Measurements from ENCODE around the gene B4GALT1.

Gene B4GALT1

GRCh38 chr9:33123407-33124031, 43.6 kb downstream of the B4GALT1 start:
- no peak for DNase-seq

- no peak for DNase-seq
Measured at GRCh38 chr9:33120620-33121019, 46.5 kb downstream of the B4GALT1 start.

GRCh38 chr9:33117796-33118195, 49.3 kb downstream of the B4GALT1 start:
- DNase-seq, result no peak

- DNase-seq, result no peak
Measured at GRCh38 chr9:33117306-33117705, 49.8 kb downstream of the B4GALT1 start.

GRCh38 chr9:33116860-33117259, 50.3 kb downstream of the B4GALT1 start:
- DNase-seq, result no peak

- DNase-seq, result no peak
Measured at GRCh38 chr9:33114746-33115145, 52.4 kb downstream of the B4GALT1 start.

GRCh38 chr9:33113799-33114547, 53.2 kb downstream of the B4GALT1 start:
- DNase-seq, result no peak

- DNase-seq, result no peak
Measured at GRCh38 chr9:33112094-33112493, 55.0 kb downstream of the B4GALT1 start.

- DNase-seq, result no peak
Measured at GRCh38 chr9:33111631-33112030, 55.5 kb downstream of the B4GALT1 start.

- no peak for DNase-seq
Measured at GRCh38 chr9:33110686-33111085, 56.5 kb downstream of the B4GALT1 start.

GRCh38 chr9:33109850-33110595, 57.1 kb downstream of the B4GALT1 start:
- no peak for DNase-seq

- no peak for DNase-seq
Measured at GRCh38 chr9:33109097-33109496, 58.0 kb downstream of the B4GALT1 start.

GRCh38 chr9:33108472-33108871, 58.7 kb downstream of the B4GALT1 start:
- DNase-seq, result no peak

GRCh38 chr9:33107762-33108161, 59.4 kb downstream of the B4GALT1 start:
- DNase-seq, result no peak

- DNase-seq, result no peak
Measured at GRCh38 chr9:33106827-33107621, 60.1 kb downstream of the B4GALT1 start.

GRCh38 chr9:33106372-33106771, 60.8 kb downstream of the B4GALT1 start:
- DNase-seq, result no peak

GRCh38 chr9:33105959-33106358, 61.2 kb downstream of the B4GALT1 start:
- no peak for DNase-seq

GRCh38 chr9:33105504-33105903, 61.6 kb downstream of the B4GALT1 start:
- DNase-seq, result no peak

GRCh38 chr9:33104401-33104800, 62.7 kb downstream of the B4GALT1 start:
- no peak for DNase-seq

GRCh38 chr9:33103501-33104281, 63.4 kb downstream of the B4GALT1 start:
- DNase-seq, result no peak

GRCh38 chr9:33102551-33103210, 64.5 kb downstream of the B4GALT1 start:
- DNase-seq, result no peak
